ENCODE measurements around the gene WDR45B.

Gene WDR45B

DNA sequence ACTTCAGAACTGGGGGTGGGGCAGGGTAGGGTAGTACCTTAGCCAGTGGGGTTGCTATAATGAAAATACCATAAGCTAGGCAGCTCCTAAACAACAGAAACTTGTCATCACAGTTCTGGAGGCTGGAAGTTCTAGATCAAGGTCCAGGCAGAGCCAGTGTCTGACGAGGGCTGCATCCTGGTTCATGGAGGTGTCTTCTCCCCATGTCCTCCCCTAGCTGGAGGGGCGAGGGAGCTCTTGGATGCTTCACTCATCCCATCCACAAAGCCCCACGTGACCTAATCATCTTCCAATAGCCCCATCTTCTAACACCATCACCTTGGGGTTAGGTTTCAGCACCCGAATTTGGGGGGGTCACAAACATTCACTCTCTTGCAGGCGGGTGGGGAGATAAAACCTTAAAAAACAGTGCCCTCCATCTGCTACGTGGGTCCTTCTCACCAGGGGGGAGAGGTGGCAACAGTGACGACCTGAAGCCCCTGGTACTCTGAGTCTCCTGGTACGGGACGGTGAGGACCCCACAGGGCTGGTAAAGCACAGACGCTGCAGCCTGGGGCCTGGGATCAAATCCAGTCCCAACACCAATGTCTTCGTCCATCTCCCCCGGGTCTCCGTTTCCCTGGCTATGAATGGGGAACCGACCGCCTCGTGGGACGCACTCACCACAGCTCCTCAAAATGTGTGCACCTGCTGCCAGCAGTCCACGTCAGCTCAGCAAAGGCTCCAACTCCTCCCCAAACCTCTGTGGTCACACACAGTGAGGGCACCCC, 27.4 kb upstream of the WDR45B start:
- DNase-seq: no peak

DNA sequence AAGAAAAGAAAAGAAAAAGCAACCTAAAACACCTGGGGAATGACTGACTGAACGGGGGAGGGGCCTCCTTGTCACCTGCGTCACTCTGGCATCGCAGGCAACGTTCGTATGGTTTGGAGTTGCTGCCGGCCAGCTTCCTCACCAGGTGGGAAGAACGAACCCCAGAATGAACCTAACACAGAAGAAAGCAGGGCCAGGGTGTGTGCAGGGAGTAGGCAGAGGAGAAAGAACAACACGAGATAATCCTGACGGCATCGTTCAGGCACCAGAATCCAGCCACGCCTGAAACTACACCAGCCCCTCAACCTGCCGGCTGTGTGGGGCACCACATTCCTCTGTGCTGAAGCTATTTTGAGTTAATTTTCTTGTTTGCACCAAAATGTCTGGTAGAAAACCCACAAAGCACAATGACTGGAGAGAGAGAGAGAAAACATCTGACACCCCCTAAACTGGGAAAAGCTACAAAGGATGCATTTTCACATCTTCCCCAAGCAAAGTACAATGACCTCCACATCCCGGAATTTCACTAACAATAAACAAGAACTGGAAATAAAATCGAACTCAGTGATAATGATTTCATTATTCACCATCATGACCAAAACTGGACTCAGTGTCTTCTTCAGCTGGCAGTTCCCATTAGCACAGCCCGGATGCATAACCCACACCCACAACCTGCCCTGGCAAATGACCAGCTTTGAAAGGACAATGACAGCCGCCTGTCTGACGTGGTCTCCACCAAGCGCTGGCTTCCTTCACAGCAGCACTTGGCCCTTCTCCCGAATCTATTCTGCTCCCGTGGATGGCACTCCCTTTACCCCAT, 26.6 kb upstream of the WDR45B start:
- no peak for DNase-seq

DNA sequence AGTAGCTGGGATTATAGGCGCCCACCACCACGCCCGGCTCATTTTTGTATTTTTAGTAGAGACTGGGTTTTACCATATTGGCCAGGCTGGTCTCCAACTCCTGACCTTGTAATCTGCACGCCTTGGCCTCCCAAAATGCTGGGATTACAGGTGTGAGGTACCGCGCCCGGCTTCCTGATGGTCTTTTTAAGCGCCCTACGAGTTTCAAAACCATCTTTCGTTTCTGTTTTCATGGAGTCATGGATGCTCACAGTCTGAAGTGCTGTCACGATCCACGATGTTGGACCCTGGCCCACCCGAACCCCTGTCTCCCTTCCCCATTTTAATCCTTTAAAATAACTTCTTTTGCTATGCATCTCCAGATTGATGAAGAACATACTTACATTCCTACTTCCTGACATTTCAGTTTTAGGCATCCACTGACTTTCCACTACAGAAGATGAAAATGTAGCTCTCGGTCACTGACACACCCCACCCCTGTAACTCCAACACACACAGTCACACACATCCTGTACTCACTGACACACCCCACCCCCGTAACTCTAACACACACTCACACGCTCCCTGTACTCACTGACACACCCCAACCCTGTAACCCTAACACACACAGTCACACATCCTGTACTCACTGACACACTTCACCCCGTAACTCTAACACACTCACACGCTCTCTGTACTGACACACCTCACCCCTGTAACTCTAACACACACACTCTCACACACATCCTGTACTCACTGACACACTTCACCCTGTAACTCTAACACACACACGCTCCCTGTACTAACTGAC, 22.6 kb upstream of the WDR45B start:
- DNase-seq: no peak

DNA sequence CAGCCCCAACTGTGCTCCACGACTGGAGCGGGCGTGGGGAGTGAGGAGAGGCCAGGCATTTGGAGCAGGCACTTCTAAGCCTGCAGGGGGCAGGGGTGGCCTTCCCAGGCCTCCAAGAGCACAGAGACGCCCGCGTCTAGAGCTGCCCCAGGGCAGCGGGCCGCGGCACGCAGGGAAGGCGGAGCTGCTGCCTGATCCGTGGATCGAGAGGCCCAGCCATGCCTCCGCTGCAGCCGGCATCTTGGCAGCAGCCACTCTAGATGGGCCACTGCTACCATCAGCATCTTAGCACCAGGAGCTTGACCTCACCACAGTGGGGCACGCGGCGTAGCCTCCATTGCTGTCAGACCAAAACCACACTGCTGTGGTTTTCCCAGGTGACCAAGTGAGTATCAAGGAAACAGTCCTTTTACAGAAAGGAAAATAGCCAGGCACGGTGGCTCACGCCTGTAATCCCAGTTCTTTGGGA, 20.4 kb upstream of the WDR45B start:
- peak; percentile 61 for DNase-seq

DNA sequence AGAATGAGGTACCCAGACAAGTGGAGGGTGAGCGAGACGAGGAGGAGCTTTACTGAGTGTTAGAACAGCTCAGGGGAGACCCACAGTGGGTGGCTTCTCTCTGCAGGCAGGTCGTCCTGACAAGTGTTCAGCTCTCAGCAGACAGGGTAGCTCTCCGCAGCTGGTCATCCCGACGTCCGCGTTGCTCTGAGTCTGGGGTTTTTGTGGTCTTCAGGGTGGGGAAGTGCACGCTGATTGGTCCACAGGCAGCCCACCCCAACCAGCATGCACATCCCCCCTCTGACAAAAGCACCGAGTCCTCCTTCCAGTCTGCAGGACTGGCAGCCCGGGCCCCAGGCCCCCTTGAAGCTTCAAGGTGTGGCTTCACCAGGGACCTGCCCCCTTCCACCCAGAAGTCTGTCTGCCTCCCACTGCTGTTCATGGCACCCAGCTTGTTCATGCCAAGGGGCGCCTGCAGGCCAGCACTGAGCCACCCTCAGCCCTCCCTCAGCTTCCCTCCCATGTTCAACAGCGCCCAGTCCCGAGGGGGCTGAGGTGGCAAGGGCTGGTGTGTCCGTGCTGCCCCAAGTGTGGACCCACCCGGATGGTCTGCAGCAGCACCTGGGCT, 19.9 kb upstream of the WDR45B start:
- DNase-seq: no peak

DNA sequence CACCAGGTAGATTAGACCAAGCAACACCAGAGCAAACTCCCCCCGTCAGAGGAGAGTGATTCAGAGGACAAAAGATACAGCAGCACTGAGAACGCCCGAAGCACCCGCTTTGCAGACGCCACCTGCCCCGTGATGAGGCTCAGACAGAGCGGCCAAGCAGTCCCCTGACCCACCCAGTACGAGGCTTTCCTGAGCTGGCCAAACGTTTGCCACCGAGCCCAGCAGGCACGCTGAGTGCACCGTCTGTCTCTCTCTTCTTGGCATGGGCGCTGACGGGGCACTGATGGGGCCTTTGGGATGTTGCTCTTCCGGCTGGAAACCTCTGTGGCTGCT, 19.4 kb upstream of the WDR45B start:
- DNase-seq: no peak

DNA sequence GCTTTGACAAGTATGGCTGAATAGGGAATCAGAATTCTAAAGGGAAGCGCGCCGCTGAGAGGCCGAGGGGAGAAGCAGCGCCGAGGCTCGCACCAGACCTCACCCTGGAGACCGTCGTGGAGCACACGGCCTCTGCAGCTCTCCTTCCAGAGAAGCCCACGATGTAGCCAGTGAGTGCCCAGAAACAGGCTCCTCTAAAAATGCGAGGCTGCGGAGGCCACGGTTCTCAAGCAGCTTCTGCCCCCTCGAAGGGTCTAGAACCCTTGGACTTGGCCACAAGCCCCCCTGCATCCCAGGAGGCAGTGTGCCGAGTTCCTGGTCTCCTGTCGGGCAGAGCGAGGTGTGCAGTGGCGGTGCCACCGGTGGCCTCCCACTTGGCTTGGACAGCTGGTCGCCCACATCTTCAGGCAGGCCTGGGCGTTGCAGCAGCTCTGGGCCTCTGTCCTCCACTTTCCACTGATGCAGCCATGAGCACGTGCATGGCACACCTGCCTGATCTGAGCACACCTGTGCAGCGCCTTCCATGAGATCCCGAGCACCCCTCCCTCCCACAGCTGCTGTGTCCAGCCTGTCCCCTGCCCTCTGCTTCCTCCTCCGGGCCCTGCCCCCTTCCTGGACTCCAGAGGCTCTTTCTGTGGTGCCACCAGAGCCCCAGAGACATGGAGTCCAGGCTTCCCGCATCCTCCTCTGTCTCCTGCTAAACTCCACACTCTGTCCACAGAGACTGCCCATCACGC, 18.9 kb upstream of the WDR45B start:
- no peak for DNase-seq

DNA sequence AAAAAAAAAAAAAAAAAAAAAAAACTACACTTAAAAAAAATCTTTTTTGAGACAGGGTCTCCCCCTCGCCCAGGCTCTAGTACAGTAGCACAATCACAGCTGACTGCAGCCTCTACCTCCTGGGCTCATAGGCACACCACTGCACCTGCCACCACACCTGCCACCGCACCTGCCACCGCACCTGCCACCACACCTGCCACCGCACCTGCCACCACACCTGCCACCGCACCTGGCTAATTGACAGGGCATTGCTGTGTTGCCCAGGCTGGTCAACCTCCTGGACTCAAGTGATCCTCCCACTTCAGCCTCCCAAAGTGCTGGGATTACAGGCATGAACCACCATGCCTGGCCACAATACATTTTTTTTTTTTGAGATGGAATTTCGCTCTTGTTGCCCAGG, 17.6 kb upstream of the WDR45B start:
- no peak for DNase-seq

DNA sequence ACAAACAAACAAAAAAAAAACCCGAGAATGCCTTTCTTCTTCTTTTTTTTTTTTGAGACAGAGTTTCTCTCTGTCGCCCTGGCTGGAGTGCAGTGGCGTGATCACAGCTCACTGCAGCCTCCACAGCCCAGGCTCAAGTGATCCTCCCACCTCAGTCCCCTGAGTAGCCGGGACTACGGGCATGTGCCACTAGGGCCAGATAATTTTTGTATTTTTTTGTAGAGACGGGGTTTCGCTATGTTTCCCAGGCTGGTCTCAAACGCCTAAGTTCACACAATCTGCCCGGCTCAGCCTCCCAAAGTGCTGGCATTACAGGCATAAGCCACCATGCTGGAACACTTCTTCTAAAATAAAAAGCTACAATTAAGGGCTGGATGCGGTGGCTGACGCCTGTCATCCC, 17.0 kb upstream of the WDR45B start:
- no peak for DNase-seq

DNA sequence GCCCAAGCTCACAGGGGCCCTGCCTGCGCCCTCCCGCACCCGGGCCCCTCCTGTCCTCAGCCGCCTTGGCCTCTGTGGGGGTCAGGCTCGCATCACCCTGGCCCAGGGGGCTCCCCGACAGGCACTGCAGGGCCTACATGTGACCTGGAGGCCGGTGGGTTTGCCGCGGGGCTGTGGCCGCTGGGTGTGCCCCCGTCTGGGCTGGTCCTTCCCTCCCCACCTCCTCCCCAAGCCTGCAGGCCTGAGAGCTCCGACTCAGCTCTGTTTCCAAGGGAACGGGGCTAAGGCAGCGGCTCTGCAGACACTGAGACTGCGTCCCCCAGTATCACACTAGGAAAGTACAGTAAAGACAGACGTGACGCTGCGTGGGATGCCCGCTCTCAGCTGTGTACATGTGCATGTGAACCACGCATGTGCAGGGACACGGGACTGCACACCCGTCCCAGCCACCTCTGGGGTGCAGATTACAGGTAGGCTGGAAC, 16.5 kb upstream of the WDR45B start:
- no peak for DNase-seq

DNA sequence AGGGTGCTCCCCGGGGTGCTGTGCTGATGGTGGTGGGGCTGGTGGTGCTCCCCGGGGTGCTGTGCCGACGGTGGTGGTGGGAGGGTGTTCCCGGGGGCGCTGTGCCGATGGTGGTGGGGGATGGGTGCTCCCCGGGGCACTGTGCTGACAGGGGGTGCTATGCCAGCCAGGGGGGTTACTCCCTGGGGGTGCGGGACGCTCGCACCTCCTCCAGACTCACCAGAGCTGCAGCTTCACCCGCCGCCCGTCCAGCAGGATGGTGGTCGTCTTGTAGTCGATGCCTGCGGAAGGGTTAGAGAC, 16.0 kb upstream of the WDR45B start:
- DNase-seq: no peak

DNA sequence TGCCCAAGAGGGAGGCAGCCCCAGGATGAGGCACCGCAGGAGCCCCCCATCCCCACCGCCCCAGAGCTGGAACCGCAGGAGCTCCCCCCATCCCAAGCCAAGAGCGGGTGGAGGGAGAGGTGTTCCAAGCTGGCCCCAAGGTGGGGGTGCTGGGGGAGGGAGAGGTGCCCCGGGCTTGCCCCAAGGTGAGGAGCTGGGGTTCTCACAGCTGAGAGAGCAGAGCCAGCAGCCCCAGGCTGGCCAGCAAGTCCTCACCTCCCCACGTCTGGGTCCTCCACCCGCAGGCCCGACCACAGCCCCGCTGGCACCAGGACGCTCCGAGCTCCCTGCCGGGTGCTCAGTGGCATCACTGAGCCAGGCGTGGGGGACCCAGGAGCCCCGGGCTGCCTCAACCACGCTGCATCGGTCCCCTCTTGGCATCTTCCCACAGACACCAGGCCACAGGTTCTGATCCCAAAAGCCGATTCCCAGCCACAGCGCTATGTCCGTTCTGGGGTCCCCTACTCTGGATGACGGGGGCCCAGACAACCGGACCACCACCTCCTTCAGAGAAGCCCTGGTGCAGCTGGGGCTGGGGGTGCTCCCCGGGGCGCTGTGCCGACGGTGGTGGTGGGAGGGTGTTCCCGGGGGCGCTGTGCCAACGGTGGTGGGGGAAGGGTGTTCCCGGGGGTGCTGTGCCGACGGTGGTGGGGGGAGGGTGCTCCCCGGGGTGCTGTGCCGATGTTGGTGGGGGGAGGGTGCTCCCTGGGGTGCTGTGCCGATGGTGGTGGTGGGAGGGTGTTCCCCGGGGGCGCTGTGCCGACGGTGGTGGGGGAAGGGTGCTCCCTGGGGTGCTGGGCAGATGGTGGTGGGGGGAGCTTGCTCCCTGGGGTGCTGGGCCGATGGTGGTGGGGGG, 15.4 kb upstream of the WDR45B start:
- DNase-seq: no peak

DNA sequence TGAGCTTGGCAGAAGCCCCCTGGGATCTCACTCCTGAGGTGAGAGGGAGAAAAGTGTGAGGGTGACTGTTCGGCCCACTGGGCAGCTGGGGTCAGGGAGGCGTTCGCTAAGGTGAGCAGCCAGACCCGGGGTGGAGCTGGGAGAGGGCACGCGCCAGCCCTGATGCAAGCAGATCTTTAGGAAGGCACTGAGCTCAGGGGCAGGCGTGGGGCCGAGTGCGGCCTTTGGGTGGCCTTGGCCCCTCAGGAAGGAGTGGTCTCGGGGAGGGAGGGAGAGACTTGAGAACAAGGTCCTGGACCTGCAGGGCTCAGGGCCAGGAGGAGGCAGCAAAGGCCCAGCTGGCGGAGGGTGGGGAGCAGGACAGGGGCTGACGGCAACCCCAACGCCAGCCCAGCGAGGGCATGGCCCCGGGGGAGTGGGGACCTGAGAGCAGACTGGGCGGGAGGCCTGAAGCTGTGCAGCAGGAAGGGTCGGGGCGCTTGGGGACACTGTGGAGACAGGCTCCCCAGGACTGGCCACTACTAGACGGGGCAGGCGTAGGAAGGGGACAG, 14.5 kb upstream of the WDR45B start:
- DNase-seq: no peak

DNA sequence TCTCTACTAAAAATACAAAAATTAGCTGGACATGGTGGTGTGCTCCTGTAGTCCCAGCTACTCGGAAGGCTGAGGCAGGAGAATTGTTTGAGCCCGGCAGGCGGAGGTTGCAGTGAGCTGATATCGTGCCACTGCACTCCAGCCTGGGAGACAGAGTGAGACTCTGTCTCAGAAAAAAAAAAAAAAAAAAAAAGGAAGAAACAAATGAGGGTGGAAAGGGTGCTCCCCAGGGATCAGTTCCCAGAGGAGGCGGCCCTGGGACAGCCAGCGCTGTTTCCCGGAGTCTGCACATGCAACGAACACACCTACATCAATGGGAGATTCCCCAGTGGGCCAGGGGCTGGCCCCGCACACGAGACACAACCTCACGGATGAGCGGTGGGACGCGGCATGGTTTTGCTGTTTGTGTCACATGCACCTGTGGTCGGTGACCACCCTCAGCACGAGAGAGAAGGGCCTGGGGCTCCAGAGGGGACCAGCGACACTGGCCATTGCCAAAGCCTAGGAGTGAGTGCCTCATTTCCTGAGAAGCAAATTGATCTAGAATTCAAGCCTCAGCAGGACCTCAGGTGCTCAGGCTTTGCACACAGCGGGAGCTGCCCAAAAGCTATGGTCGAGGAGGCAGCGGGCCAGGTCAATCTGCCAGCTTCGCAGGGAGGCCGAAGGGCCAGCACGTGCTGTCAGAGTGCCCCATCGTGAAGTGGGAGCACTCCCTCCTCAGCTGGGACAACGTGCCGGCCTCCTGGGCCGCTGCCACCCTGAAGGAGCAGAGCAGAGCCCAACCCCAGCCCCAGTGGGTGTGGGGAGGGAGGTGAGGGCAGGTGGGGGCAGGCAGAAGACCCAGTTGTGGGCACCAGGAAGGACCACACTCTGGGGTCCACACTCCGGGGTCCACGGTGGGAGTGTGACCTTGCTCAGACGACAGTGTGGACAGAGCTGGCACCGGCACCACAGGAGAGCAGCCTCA, 13.8 kb upstream of the WDR45B start:
- no peak for DNase-seq

DNA sequence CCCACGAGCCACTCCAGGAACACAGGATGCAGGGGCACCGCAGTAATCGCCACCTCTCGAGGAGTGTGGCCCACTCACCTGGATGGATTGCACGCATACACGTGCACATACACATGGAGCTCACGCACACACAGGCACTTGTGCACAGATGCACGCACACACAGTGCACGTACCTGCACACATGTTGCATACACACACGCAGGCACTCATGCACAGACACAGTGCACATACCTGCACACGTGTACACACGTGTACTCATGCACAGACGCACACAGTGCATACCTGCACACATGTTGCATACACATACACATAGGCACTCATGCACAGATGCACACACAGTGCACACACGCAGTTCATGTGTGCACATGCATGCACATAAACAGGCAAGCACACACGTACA, 11.6 kb upstream of the WDR45B start:
- DNase-seq: no peak

DNA sequence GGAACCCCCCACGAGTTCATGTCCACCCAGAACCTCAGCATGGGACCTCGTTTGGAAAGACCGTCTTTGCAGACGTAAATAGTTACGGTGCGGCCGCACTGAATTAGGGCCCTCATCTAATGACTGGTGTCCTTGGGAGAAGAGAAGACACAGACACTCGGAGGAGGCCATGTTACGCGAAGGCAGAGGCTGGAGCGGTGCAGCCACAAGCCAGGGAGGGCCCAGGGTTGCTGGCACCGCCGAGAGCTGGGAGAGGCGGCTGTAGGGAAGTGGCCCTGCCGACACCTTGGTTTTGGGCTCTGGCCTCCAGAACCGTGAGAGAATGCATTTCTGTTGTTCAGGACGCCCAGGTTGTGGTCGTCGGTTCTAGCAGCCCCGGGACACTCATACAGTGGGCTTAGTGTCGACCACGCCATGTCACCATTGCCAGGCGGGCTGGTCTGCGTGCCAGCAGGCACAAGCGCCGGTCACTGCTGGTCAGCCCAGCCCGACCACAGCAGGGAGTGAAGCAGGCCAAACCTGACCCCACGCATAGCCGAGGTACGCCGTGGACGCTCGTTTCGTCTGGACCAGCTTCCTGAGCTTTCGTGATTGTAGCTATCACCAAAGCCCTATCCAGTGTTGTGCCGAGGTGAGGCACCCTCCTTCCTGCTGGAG, 10.7 kb upstream of the WDR45B start:
- DNase-seq: no peak

DNA sequence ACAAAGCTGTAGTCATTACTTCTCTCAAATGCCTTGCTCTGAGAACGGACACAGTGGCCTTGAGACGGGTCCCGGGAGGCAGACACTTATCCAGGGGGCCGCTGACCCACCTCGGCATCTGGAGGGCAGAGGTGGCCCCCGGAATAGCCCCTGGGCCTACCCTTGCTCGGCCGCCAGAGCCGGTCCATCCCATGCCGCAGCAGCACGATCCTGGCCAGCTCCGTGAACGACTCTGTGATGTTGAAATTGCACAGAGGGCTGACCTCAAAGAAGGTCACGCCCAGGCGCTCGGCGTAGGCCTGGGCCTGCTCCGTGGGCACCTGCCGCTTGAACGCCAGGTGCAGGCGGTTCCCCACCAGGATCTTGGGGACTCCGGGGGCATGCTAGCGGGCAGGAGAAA, 10.1 kb upstream of the WDR45B start:
- DNase-seq: no peak

DNA sequence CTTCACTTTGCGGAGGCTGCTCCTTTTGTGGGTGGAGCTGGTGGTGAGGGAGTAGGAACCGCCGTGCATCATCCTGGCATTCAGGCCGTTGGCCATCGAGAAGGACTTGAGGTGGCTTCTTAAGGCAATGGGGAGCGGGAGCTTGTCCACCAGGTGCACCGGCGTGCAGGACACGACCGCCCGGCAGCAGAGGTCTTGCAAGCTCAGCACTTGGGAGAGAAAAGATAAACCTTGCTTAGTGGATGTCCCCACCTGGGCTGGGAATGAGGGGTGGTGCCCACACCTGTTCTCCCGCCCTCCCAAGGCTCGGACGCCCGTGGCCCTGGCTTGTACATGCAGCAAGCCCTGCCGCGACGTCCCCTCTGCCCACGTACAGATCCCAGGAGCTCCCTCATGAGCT, 9.7 kb upstream of the WDR45B start:
- no peak for DNase-seq

DNA sequence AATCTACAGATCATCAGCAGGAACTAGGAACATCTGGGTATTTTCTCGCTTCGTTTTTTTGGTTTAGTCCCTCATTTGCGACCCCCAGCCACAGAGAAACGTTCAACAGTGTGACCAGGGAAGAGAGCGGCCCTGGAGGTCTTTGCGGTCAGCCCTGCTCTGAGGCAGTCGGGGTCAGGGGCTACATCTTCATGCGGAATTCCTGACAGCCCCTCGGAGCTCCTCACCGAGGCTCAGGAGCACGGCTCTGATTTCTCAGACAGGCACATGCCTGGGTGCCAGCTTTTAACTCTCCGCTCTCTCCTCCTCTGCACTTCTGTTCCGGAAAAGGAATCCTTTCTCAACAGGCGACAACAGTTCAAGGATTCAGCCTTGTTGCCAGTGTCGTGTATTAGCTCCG, 8.0 kb upstream of the WDR45B start:
- no peak for DNase-seq

Data from AML-193 (cell line).